ENCODE measurements around the gene AMELX.

DNA sequence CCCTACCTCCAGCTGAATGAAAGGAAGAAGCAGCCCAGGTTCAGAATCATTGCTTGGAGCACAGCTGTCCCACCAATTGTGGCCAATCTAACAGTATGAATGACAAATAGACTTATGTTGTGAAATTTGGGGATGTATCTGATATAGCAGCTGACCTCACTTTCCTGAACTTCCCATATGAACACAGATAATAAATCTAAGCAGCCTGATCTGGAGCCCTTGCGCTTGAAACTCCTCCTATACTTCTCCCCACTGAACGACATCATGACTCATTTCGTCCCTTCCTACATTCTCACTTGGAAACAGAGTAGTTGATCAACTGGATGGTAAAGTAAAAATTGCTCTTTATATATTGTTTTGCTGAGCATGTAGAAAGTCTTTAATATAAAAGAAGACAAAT, 24.2 kb upstream of the AMELX start:
- TF ChIP-seq RARB (CRISPR knock-in tag; IDR thresholded peaks at IDR 0.05) (no peak), TOX (CRISPR knock-in tag; IDR thresholded peaks at IDR 0.05; ENCODE audit: borderline replicate concordance) (no peak), ZFP30 (CRISPR knock-in tag; IDR thresholded peaks at IDR 0.05) (no peak), ZC3H10 (CRISPR knock-in tag; IDR thresholded peaks at IDR 0.05) (no peak), SNAI2 (CRISPR knock-in tag; IDR thresholded peaks at IDR 0.05) (no peak), PPARA (CRISPR knock-in tag; IDR thresholded peaks at IDR 0.05; ENCODE audit: borderline replicate concordance) (no peak), ZNF565 (CRISPR knock-in tag; conservative IDR thresholded peaks at IDR 0.05; ENCODE audit: low read depth) (no peak), ARNTL (CRISPR knock-in tag; IDR thresholded peaks at IDR 0.05; ENCODE audit: borderline replicate concordance, low read depth) (no peak), ISL1 (CRISPR knock-in tag; IDR thresholded peaks at IDR 0.05) (no peak), BACH2 (CRISPR knock-in tag; IDR thresholded peaks at IDR 0.05; ENCODE audit: borderline replicate concordance) (no peak), CSRNP3 (CRISPR knock-in tag; IDR thresholded peaks at IDR 0.05) (no peak), PATZ1 (CRISPR knock-in tag; IDR thresholded peaks at IDR 0.05; ENCODE audit: borderline replicate concordance) (no peak), ESRRG (CRISPR knock-in tag; IDR thresholded peaks at IDR 0.05) (no peak)
- TF ChIP-seq, protein P1, sequence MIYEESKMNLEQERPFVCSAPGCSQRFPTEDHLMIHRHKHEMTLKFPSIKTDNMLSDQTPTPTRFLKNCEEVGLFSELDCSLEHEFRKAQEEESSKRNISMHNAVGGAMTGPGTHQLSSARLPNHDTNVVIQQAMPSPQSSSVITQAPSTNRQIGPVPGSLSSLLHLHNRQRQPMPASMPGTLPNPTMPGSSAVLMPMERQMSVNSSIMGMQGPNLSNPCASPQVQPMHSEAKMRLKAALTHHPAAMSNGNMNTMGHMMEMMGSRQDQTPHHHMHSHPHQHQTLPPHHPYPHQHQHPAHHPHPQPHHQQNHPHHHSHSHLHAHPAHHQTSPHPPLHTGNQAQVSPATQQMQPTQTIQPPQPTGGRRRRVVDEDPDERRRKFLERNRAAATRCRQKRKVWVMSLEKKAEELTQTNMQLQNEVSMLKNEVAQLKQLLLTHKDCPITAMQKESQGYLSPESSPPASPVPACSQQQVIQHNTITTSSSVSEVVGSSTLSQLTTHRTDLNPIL (CRISPR knock-in tag; IDR thresholded peaks at IDR 0.05; ENCODE audit: low read depth) = no peak
